Endothelial cell (in vitro differentiated cells): ENCODE measurements around the gene DENND6B. TPM values are rescaled to one million over a fixed set of nuclear protein-coding genes. Genes with fewer than 3 reads are reported as not detected.

ENCODE experiments used
- DNase-seq: peaks from one replicate; pipeline ENCODE4 v3.0.0; 2021; ENCODE audit warnings: low spot score
- H3K27ac Mint-ChIP-seq: one replicate; pipeline ENCODE4 v1.8.0; 2021; ENCODE audit warnings: mixed read lengths, inconsistent platforms; ENCODE audit not compliant: unreplicated experiment
- H3K27me3 Mint-ChIP-seq: one replicate; pipeline ENCODE4 v1.8.0; 2021; ENCODE audit warnings: mild to moderate bottlenecking, moderate library complexity, mixed read lengths, inconsistent platforms; ENCODE audit not compliant: unreplicated experiment
- H3K36me3 Mint-ChIP-seq: one replicate; pipeline ENCODE4 v1.8.0; 2021; ENCODE audit warnings: mild to moderate bottlenecking, low read depth, mixed read lengths, inconsistent platforms; ENCODE audit not compliant: unreplicated experiment
- H3K4me1 Mint-ChIP-seq: one replicate; pipeline ENCODE4 v1.8.0; 2021; ENCODE audit warnings: mild to moderate bottlenecking, mixed read lengths, inconsistent platforms; ENCODE audit not compliant: unreplicated experiment
- H3K4me3 Mint-ChIP-seq: one replicate; pipeline ENCODE4 v1.8.0; 2021; ENCODE audit warnings: mild to moderate bottlenecking, mixed read lengths, inconsistent platforms; ENCODE audit not compliant: unreplicated experiment
- H3K9me3 Mint-ChIP-seq: one replicate; pipeline ENCODE4 v1.8.0; 2021; ENCODE audit warnings: mixed read lengths, inconsistent platforms; ENCODE audit not compliant: unreplicated experiment
- CTCF ChIP-seq: fragments of 200-600 bp; sonication (generic); IDR thresholded peaks from one replicate; pipeline ENCODE4 v1.5.0; 2021; ENCODE audit warnings: antibody characterized with exemption; ENCODE audit not compliant: unreplicated experiment
- total RNA-seq: library from RNA; stranded (reverse); fragmentation: NEBNext Ultra II Directional; extraction: Animal tissue kit (Norgen Biotek cat#: 25700); gene quantifications from one replicate; pipeline ENCODE4 v1.2.1, GENCODE V29; 2021; ENCODE audit not compliant: unreplicated experiment

DENND6B gene
- total RNA-seq, 1 donor from 2014 or later = 3.6 TPM

DNA sequence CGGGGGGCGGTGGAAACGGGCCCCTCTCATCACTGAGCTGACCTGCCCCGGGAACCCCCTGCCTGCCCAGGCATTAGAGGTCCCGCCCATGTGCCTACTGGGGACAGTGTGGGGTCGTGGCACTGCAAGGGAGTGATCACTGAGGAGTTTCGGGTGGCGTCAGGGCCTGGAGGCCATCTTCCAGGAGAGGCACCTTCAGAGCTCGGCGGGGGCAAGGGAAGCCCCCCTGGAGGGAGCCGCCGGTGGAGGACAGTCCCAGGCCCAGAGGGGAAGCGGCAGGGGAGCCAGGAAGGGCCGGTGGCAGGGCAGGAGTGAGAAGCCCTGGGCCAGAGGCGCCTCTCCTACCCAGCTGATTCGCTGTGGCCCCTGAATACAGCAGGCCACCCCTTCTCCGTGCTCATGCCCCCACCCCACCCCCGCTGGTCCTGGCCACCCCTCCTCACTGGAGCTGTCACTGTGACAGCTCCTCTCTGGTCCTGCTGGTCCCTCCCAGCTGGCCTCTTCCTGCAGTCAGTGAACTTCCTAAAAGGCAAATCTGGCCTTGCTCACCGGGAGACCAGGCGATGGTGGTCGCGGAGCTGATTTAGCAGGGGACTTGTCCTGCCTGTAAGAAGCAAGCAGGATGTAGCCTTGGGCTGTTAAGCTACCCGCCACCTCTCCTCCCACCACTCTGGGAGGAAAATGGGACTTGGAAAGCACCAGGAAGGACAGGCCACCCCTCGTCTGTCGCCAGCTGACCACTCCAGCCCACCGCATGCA, 54.6 kb downstream of the DENND6B start:
- no peak overlapping the region for H3K4me3 Mint-ChIP-seq
- no peak for TF ChIP-seq CTCF
- DNase-seq = no peak

DNA sequence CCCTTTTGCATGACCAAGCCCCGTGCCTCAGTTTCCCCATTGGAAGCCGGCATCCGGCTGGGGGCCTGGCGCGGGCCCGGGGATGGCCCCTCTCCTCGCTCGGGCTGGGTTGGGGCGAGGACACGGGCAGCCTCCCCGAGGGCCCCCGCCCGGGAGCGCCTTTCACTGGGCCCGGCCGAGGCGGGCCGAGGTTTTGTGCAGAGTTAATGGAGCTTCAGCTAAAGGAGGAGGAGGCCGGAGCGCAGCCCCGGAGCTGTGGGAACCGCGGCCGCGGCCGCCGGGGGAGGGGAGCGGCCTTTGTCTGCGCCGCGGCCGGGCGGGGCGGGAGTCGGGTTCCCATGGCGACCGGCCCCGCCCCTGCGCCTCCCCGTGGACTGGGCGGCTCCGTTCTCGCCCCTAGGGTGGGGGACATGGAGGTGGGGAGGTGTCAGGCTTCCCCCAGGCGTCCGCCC, 55.3 kb downstream of the DENND6B start:
- no peak for TF ChIP-seq CTCF
- Mint-ChIP-seq H3K27ac (no peak overlapping the region), H3K4me3 (no peak overlapping the region), H3K4me1 (no peaks in the 10 kb centered on the region), H3K36me3 (peaks cover 4% of the 10 kb centered on the region), H3K27me3 (peaks cover 2% of the 10 kb centered on the region), H3K9me3 (no peaks in the 10 kb centered on the region)
- peak; percentile 69 for DNase-seq

More for the DNA sequence above, 54.6 kb downstream of the DENND6B start:
- Mint-ChIP-seq H3K27me3 (peaks cover 7% of the 10 kb centered on the region), H3K36me3 (peaks cover 4% of the 10 kb centered on the region), H3K27ac (no peak overlapping the region), H3K9me3 (no peaks in the 10 kb centered on the region), H3K4me1 (no peaks in the 10 kb centered on the region)

- Mint-ChIP-seq H3K9me3 (no peaks in the 10 kb centered on the region), H3K27ac (peak overlapping the region; percentile 64), H3K4me3 (peak overlapping the region; percentile 81), H3K4me1 (no peaks in the 10 kb centered on the region), H3K36me3 (peaks cover 3% of the 10 kb centered on the region), H3K27me3 (peaks cover 3% of the 10 kb centered on the region)
- peak; percentile 81 for DNase-seq
- TF ChIP-seq CTCF = no peak
These were observed 56.0 kb downstream of the DENND6B start for GRCh38 chr22:50270666-50271394.

- peaks cover 6% of the 10 kb centered on the region for H3K27me3 Mint-ChIP-seq
- H3K36me3 Mint-ChIP-seq = peaks cover 3% of the 10 kb centered on the region
- no peak for TF ChIP-seq CTCF
- H3K9me3 Mint-ChIP-seq = no peaks in the 10 kb centered on the region
- H3K4me1 Mint-ChIP-seq = peaks cover 2% of the 10 kb centered on the region
- H3K27ac Mint-ChIP-seq = peak within 1 kb of the TSS; percentile 64
- no peak for DNase-seq
- peak within 1 kb of the TSS; percentile 83 for H3K4me3 Mint-ChIP-seq
These were observed 56.7 kb downstream of the DENND6B start, which contains the start of gene MAPK11 for GRCh38 chr22:50269970-50270665. MAPK11 (minus strand) TSS chr22:50270380; CDS start chr22:50270292, 88 bp downstream.
